GM13977 (cell line): Measurements from ENCODE around the gene SPOPL.
A peak's percentile ranks its signal among the peaks of the same experiment; 100 is the strongest.
"Not testable (repeated sequence)": the region's sequence is repeated elsewhere in the genome, so short reads cannot be mapped to it uniquely, and the experiment has no call there.

ENCODE experiments used
- DNase-seq: peaks from one replicate; pipeline ENCODE4 v3.0.0; 2012; ENCODE audit warnings: low spot score
- in situ Hi-C: fragments of 300-500 bp; cut with MboI; formaldehyde crosslinking; loops from one replicate; pipeline ENCODE4 v1.12.0; 2022; ENCODE audit warnings: low sequenced_read_pairs, low pct_unique_long_range_greater_than_20kb, mixed read lengths, inconsistent platforms; ENCODE audit not compliant: unreplicated experiment
- TF ChIP-seq, protein P1 (sequence below): IDR thresholded peaks from 2 replicates; pipeline ENCODE4 v1.5.1; 2012; ENCODE audit warnings: mild to moderate bottlenecking, control low read depth; ENCODE audit not compliant: insufficient read depth; ENCODE audit errors: extremely low read depth, missing control alignments

The SPOPL gene

GRCh38 chr2:138476940-138477339 lies 24.6 kb upstream of the SPOPL start:
- DNase-seq, result no peak
- TF ChIP-seq, protein P1, sequence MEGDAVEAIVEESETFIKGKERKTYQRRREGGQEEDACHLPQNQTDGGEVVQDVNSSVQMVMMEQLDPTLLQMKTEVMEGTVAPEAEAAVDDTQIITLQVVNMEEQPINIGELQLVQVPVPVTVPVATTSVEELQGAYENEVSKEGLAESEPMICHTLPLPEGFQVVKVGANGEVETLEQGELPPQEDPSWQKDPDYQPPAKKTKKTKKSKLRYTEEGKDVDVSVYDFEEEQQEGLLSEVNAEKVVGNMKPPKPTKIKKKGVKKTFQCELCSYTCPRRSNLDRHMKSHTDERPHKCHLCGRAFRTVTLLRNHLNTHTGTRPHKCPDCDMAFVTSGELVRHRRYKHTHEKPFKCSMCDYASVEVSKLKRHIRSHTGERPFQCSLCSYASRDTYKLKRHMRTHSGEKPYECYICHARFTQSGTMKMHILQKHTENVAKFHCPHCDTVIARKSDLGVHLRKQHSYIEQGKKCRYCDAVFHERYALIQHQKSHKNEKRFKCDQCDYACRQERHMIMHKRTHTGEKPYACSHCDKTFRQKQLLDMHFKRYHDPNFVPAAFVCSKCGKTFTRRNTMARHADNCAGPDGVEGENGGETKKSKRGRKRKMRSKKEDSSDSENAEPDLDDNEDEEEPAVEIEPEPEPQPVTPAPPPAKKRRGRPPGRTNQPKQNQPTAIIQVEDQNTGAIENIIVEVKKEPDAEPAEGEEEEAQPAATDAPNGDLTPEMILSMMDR, result peak; percentile 17
- in situ Hi-C loops, result no loop called here

- DNase-seq, in situ Hi-C loops: not testable (repeated sequence)
Observed at GRCh38 chr2:138482796-138483195, 18.8 kb upstream of the SPOPL start.

- in situ Hi-C loops, result no loop called here
- TF ChIP-seq, protein P1, result no peak
- no peak for DNase-seq
Observed at GRCh38 chr2:138485019-138485418, 16.6 kb upstream of the SPOPL start.

DNA sequence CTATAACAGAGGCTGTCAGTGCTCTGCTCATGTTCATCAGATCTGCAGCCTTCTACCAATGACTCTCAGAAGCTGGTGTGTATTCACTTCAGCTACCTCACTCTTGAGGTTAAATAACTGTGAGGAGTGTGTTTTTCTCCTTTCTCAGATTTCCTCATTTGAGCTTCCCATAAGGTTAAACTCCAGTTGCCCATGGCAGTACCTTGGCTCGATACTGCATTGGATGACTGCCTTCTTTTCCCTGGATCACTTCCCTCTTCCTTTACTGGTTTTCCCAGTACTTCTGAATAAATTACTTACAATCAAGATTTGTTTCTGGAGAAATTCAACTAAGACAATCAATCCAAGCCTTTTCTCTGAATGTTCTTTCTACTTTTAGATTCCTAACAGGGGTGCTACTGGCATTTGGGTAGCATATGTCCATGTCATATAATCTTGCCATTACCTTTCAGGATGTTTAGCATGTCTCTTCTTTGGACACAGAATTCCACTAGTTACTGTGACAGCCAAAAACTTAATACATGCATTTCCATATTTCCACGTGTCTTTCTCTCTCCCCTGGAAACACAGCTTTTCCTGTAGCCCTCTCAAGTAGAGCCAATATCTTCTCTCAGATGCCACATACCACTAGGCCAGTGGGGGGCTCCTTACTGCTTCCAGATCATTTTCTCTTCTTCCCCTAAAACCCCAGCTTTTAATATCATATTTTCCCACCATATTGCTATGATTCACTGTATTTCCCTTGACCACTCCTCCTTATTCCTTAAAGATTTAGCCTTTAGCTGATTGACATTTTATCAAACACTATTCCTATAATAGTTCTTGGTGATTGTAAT lies 15.0 kb upstream of the SPOPL start:
- in situ Hi-C loops, result no loop called here
- TF ChIP-seq, protein P1, result peak; percentile 43
- no peak for DNase-seq

- DNase-seq, result no peak
- TF ChIP-seq, protein P1, result no peak
- in situ Hi-C loops, result no loop called here
Observed at GRCh38 chr2:138490673-138491494, 10.7 kb upstream of the SPOPL start.

DNA sequence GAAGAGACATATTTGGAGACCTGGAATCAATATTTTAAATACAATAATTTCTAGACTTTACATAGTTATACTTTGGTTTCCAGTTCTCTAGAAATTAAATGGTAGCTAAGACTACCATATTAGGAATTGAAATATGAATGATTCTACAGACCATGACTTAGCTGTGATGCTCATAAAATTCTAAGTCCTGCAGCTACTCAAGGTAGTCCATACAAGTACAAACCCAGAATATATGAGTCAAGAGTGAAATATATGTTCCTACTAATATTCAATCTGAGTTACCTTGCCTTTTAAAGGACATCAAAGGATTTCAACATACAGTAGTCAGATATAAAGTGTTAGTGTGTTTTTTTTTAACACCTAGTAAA lies 10.1 kb upstream of the SPOPL start:
- in situ Hi-C loops, result no loop called here
- TF ChIP-seq, protein P1, result no peak
- DNase-seq, result no peak

DNA sequence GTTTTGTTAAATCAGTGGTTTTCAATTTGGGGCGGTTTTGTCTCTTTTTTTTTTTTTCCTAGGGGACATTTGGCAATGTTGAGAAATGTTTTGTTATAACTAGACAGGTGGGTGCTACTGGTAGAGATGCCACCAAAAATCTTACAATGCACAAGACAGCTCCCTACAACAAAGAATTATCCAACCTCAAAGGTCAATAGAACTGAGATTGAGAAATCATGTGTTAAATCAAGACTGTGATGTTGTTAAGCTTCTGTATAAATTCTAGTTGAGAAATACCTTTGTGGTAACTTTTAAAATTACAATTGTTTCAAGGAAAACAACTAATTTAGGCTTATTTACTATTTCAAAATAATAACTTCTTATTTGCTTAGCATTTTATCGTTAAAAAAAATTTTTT lies 9.4 kb upstream of the SPOPL start:
- DNase-seq, result no peak

More for the DNA sequence above, 9.4 kb upstream of the SPOPL start:
- TF ChIP-seq, protein P1, result no peak
- in situ Hi-C loops, result no loop called here
